ENCODE measurements around the gene CHAD.
"Not testable (repeated sequence)": the region's sequence is repeated elsewhere in the genome, so short reads cannot be mapped to it uniquely, and the experiment has no call there.

CHAD gene

DNA sequence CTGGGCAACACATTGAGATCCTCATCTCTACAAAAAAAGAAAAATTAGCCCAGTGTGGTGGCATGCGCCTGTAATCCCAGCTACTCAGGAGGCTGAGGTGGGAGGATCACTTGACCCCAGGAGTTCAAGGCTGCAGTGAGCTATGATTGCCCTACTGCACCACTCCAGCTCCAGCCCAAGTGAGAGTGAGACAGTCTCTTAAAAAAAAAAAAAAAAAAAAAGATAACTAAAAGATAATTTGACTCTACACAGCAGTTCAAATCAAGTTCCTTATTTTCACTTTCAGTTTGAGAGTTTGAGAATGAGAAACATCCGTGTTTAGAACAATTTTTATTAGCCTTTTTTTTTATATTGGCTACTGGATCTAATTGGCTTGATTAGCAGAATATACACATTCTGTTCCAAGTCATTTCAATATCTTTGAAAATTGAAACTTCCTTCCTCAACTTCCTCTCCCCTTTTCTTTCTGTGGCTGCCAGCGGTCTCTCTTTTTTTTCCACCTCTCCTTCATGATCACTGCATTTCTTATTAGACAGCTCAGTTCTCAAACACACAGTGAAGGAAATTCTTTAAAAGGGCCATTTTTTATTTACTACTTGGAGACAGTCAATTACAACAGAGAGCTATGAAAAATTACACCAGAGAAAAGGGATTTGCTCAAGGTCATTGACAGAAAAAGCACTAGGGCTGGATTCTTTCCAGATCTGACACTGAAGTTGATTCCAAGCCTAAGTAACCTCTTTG lies 47.2 kb downstream of the CHAD start:
- H3K27me3 ChIP-seq (ENCODE audit: control insufficient read depth, insufficient read depth, low read length, poor library complexity, severe bottlenecking) = peaks cover 4% of the 10 kb centered on the region
- H3K4me3 ChIP-seq (ENCODE audit: insufficient read depth, low read depth, low read length) = no peak overlapping the region
- no peaks in the 10 kb centered on the region for H3K36me3 ChIP-seq (ENCODE audit: control insufficient read depth, insufficient read depth, low read length)
- H3K4me1 ChIP-seq (ENCODE audit: control insufficient read depth, insufficient read depth, low read length) = peaks cover under 1% of the 10 kb centered on the region
- H3K9me3 ChIP-seq (ENCODE audit: control insufficient read depth, low read length) = no peaks in the 10 kb centered on the region
- H3K27ac ChIP-seq (ENCODE audit: insufficient read depth, low read depth, low read length, poor library complexity, severe bottlenecking) = no peak overlapping the region
- WGBS, 2 experiments = 82 to 89% methylated on average over 3 of the region's 3 CpGs

- Histone ChIP-seq H3K4me1 (ENCODE audit: control insufficient read depth, insufficient read depth, low read length) (no peaks in the 10 kb centered on the region), H3K36me3 (ENCODE audit: control insufficient read depth, insufficient read depth, low read length) (no peaks in the 10 kb centered on the region), H3K27ac (ENCODE audit: insufficient read depth, low read depth, low read length, poor library complexity, severe bottlenecking) (no peak overlapping the region), H3K27me3 (ENCODE audit: control insufficient read depth, insufficient read depth, low read length, poor library complexity, severe bottlenecking) (peaks cover 4% of the 10 kb centered on the region), H3K4me3 (ENCODE audit: insufficient read depth, low read depth, low read length) (no peak overlapping the region), H3K9me3 (ENCODE audit: control insufficient read depth, low read length) (no peaks in the 10 kb centered on the region)
- 93 to 94% methylated on average over 6 of the region's 6 CpGs for WGBS, 2 experiments
Measured at GRCh38 chr17:50420419-50421112, 48.1 kb downstream of the CHAD start.

DNA sequence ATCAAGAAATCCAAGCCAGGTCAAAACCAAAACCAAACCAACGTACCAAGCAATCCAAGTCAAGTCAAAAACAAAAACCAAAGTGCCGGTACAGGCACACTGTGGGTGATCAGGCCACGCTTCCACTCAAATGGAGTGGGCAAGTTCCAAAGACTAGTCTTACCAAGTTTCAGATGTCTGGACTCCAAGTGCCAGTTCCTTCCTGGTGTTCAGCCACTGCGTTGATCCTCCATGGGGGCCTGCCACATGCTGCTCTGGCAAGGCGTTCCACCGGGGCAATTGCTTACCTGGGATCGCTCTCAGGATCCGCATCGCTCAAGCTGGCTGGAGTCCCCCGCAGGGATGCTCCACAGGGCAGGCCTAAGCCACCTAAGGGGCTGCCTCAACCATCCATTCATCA lies 49.1 kb downstream of the CHAD start:
- WGBS, 2 experiments = 94 to 96% methylated on average over 10 of the region's 10 CpGs
- H3K4me3 ChIP-seq (ENCODE audit: insufficient read depth, low read depth, low read length); H3K36me3 ChIP-seq (ENCODE audit: control insufficient read depth, insufficient read depth, low read length); H3K4me1 ChIP-seq (ENCODE audit: control insufficient read depth, insufficient read depth, low read length); H3K27me3 ChIP-seq (ENCODE audit: control insufficient read depth, insufficient read depth, low read length, poor library complexity, severe bottlenecking); H3K27ac ChIP-seq (ENCODE audit: insufficient read depth, low read depth, low read length, poor library complexity, severe bottlenecking); H3K9me3 ChIP-seq (ENCODE audit: control insufficient read depth, low read length): not testable (repeated sequence)

GRCh38 chr17:50414808-50415207 lies 53.9 kb downstream of the CHAD start:
- Histone ChIP-seq H3K27ac (ENCODE audit: insufficient read depth, low read depth, low read length, poor library complexity, severe bottlenecking) (no peak overlapping the region), H3K27me3 (ENCODE audit: control insufficient read depth, insufficient read depth, low read length, poor library complexity, severe bottlenecking) (no peaks in the 10 kb centered on the region), H3K4me1 (ENCODE audit: control insufficient read depth, insufficient read depth, low read length) (no peaks in the 10 kb centered on the region), H3K9me3 (ENCODE audit: control insufficient read depth, low read length) (no peaks in the 10 kb centered on the region), H3K36me3 (ENCODE audit: control insufficient read depth, insufficient read depth, low read length) (no peaks in the 10 kb centered on the region), H3K4me3 (ENCODE audit: insufficient read depth, low read depth, low read length) (no peak overlapping the region)
- WGBS, 2 experiments = 75 to 82% methylated on average over 3 of the region's 3 CpGs
